Endodermal cell (in vitro differentiated cells): ENCODE results near the gene PPP1R15A. TPM values are rescaled to one million over a fixed set of nuclear protein-coding genes. Genes with fewer than 3 reads are reported as not detected.

ENCODE experiments used
- DNase-seq: peaks from one replicate; pipeline ENCODE4 v3.0.0-alpha.2; 2017
- H3K27ac ChIP-seq: 2 replicates; pipeline ENCODE4 v1.5.1; 2013; ENCODE audit warnings: mild to moderate bottlenecking, low read depth, low read length, moderate library complexity
- H3K27me3 ChIP-seq: 2 replicates; pipeline ENCODE4 v1.6.1; 2013; ENCODE audit warnings: mild to moderate bottlenecking, low read length, moderate library complexity; ENCODE audit not compliant: insufficient read depth, control insufficient read depth, poor library complexity, severe bottlenecking
- H3K36me3 ChIP-seq: 2 replicates; pipeline ENCODE4 v1.7.0; 2013; ENCODE audit warnings: mild to moderate bottlenecking, low read length, moderate library complexity; ENCODE audit not compliant: control insufficient read depth, insufficient read depth
- H3K4me1 ChIP-seq: one replicate; pipeline ENCODE4 v1.7.0; 2013; ENCODE audit warnings: low read length; ENCODE audit not compliant: control insufficient read depth, insufficient read depth
- H3K4me3 ChIP-seq: 2 replicates; pipeline ENCODE4 v1.5.1; 2013; ENCODE audit warnings: mild to moderate bottlenecking, low read length, moderate library complexity
- H3K9ac ChIP-seq: 2 replicates; pipeline ENCODE4 v1.6.1; 2013; ENCODE audit warnings: mild to moderate bottlenecking, low read length, moderate library complexity; ENCODE audit not compliant: poor library complexity, severe bottlenecking; ENCODE audit errors: extremely low read depth
- H3K9me3 ChIP-seq: 2 replicates; pipeline ENCODE4 v1.6.1; 2013; ENCODE audit warnings: mild to moderate bottlenecking, low read length, moderate library complexity; ENCODE audit not compliant: control insufficient read depth
- H3K27ac Mint-ChIP-seq: 2 replicates; pipeline ENCODE4 v1.8.0; 2020; ENCODE audit warnings: mixed read lengths
- H3K27me3 Mint-ChIP-seq: 2 replicates; pipeline ENCODE4 v1.8.0; 2021; ENCODE audit warnings: mild to moderate bottlenecking, mixed read lengths; ENCODE audit not compliant: insufficient read depth
- H3K36me3 Mint-ChIP-seq: 2 replicates; pipeline ENCODE4 v1.8.0; 2020; ENCODE audit warnings: low read depth, mixed read lengths
- H3K4me1 Mint-ChIP-seq: 2 replicates; pipeline ENCODE4 v1.8.0; 2020; ENCODE audit warnings: mixed read lengths
- H3K4me3 Mint-ChIP-seq: 2 replicates; pipeline ENCODE4 v1.8.0; 2020; ENCODE audit warnings: mild to moderate bottlenecking, moderate library complexity, mixed read lengths
- H3K9me3 Mint-ChIP-seq: 2 replicates; pipeline ENCODE4 v1.8.0; 2020; ENCODE audit warnings: mild to moderate bottlenecking, mixed read lengths
- CTCF ChIP-seq: fragments of 200-600 bp; sonication (generic); conservative IDR thresholded peaks from 2 replicates; pipeline ENCODE4 v1.5.0; 2021; ENCODE audit warnings: antibody characterized with exemption, mild to moderate bottlenecking
- WGBS, 2 experiments: methylation state at CpG; one replicate each; pipeline versions ENCODE4 v1.1.5 to v1.1.7; 2013; ENCODE audit warnings: missing lambda C conversion rate in 2 of 2, mixed read lengths in 1 of 2; ENCODE audit not compliant: insufficient coverage in 1 of 2, insufficient read length in 1 of 2; 5-methylcytosine and 5-hydroxymethylcytosine counted together
- long read RNA-seq, 4 experiments: library from polyadenylated mRNA in 2 of 4; library from RNA in 1 of 4; library from capped mRNA in 1 of 4; stranded (forward) in 3 of 4; unstranded in 1 of 4; transcript quantifications; one replicate each; pipeline ENCODE4 v2.0.0, GENCODE V29; 2020 to 2021; ENCODE audit warnings: inconsistent platforms in 1 of 4
- polyA plus RNA-seq, 2 experiments: library from polyadenylated mRNA; stranded (reverse); fragments of 50-300 nt; gene quantifications; one replicate each; pipeline ENCODE4 v1.2.3, GENCODE V29; 2013
- total RNA-seq, 2 donors: library from RNA; stranded (reverse); fragmentation: NEBNext Ultra II Directional in 1 of 2; extraction: Animal tissue kit (Norgen Biotek cat#: 25700) in 1 of 2; gene quantifications; 2 replicates in 1 of 2; 3 replicates in 1 of 2; pipeline ENCODE4 v1.2.1, GENCODE V29; 2021

The PPP1R15A gene
- total RNA-seq = 10 to 100 TPM; 41.5 to 45.0 TPM
- polyA plus RNA-seq (2013, experiment 1 of 2) = 33.8 TPM
- 34.1 TPM for polyA plus RNA-seq (2013, experiment 2 of 2)
- long read RNA-seq, experiment 1, transcript PPP1R15A-201 (3 exons, 2,378 nt) = major isoform, 5 of 20 reads
- long read RNA-seq, experiment 1, partial matches to known transcripts = 13 of 20 reads
- long read RNA-seq, experiment 1, other reads (novel, unspliced or antisense) = 1 of 20 reads
- long read RNA-seq, experiment 2, transcript PPP1R15A-201 (3 exons, 2,378 nt) = major isoform, 166 of 179 reads
- long read RNA-seq, experiment 2, partial matches to known transcripts = 11 of 179 reads
- long read RNA-seq, experiment 2, other reads (novel, unspliced or antisense) = 1 of 179 reads
- long read RNA-seq, experiment 3, transcript PPP1R15A-201 (3 exons, 2,378 nt) = major isoform, 636 of 671 reads
- long read RNA-seq, experiment 3, partial matches to known transcripts = 23 of 671 reads
- long read RNA-seq, experiment 3, other reads (novel, unspliced or antisense) = 8 of 671 reads
- long read RNA-seq, experiment 4, transcript PPP1R15A-201 (3 exons, 2,378 nt) = major isoform, 9 of 11 reads
- long read RNA-seq, experiment 4, partial matches to known transcripts = 2 of 11 reads
- long read RNA-seq, experiment 4, other reads (novel, unspliced or antisense) = 0 of 11 reads

GRCh38 chr19:48872182-48872883, at the start of gene PPP1R15A:
PPP1R15A (plus strand) TSS chr19:48872421; CDS start chr19:48873234, 813 bp downstream.
- peak; percentile 99 for DNase-seq
- Histone ChIP-seq H3K27ac (peak within 1 kb of the TSS; percentile 99), H3K4me3 (peak within 1 kb of the TSS; percentile 93), H3K9me3 (no peaks in the 10 kb centered on the region), H3K27me3 (no peaks in the 10 kb centered on the region), H3K4me1 (no peaks in the 10 kb centered on the region), H3K36me3 (peaks cover 38% of the 10 kb centered on the region), H3K9ac (peak within 1 kb of the TSS; percentile 100)
- Mint-ChIP-seq H3K9me3 (no peaks in the 10 kb centered on the region), H3K36me3 (peaks cover 41% of the 10 kb centered on the region), H3K4me1 (peaks cover 33% of the 10 kb centered on the region), H3K4me3 (peak within 1 kb of the TSS; percentile 100), H3K27me3 (no peaks in the 10 kb centered on the region), H3K27ac (peak within 1 kb of the TSS; percentile 100)
- WGBS, 2 experiments = 0 to 1% methylated on average over 33 to 53 of the region's 53 CpGs
- peak; percentile 13 for TF ChIP-seq CTCF

- no peak for TF ChIP-seq CTCF
- no peak overlapping the region for H3K27ac ChIP-seq
- H3K36me3 ChIP-seq = peaks cover 32% of the 10 kb centered on the region
- peaks cover 5% of the 10 kb centered on the region for H3K9me3 ChIP-seq
- no peak for DNase-seq
- 98 to 100% methylated on average over 2 of the region's 2 CpGs for WGBS, 2 experiments
- Mint-ChIP-seq H3K9me3 (peaks cover 6% of the 10 kb centered on the region), H3K27me3 (no peaks in the 10 kb centered on the region), H3K4me1 (peaks cover 4% of the 10 kb centered on the region), H3K4me3 (no peak overlapping the region), H3K36me3 (peaks cover 36% of the 10 kb centered on the region), H3K27ac (no peak overlapping the region)
- no peaks in the 10 kb centered on the region for H3K4me1 ChIP-seq
- H3K4me3 ChIP-seq = no peak overlapping the region
- H3K9ac ChIP-seq = no peak overlapping the region
- no peaks in the 10 kb centered on the region for H3K27me3 ChIP-seq
Measured at GRCh38 chr19:48822514-48822913, 49.7 kb upstream of the PPP1R15A start.

GRCh38 chr19:48826606-48827020, 45.6 kb upstream of the PPP1R15A start:
- WGBS, 2 experiments = 90 to 100% methylated on average over 1 to 8 of the region's 8 CpGs
- Histone ChIP-seq H3K9ac (no peak overlapping the region), H3K27ac (no peak overlapping the region), H3K4me3 (no peak overlapping the region), H3K27me3 (no peaks in the 10 kb centered on the region), H3K36me3 (peaks cover 40% of the 10 kb centered on the region), H3K9me3 (peaks cover 5% of the 10 kb centered on the region), H3K4me1 (no peaks in the 10 kb centered on the region)
- H3K4me1 Mint-ChIP-seq = peaks cover 7% of the 10 kb centered on the region
- no peaks in the 10 kb centered on the region for H3K27me3 Mint-ChIP-seq
- peaks cover 43% of the 10 kb centered on the region for H3K36me3 Mint-ChIP-seq
- H3K4me3 Mint-ChIP-seq = no peak overlapping the region
- peak; percentile 70 for TF ChIP-seq CTCF
- peaks cover 6% of the 10 kb centered on the region for H3K9me3 Mint-ChIP-seq
- DNase-seq = peak; percentile 89
- no peak overlapping the region for H3K27ac Mint-ChIP-seq
